Measurements from ENCODE around the gene CRTAC1. TPM values are rescaled to one million over a fixed set of nuclear protein-coding genes. Genes with fewer than 3 reads are reported as not detected.
A peak's percentile ranks its signal among the peaks of the same experiment; 100 is the strongest.

Gene CRTAC1
- total and polyA plus RNA-seq, 12 donors, result 0.09 to 1.4 (median 0.48) TPM; not detected in 4

GRCh38 chr10:97999923-98000248 is 30.5 kb downstream of the CRTAC1 start:
- no peak for TF ChIP-seq POLR2A (IDR thresholded peaks at IDR 0.05)
- no peak for TF ChIP-seq CTCF (IDR thresholded peaks at IDR 0.05)
- Histone ChIP-seq H3K4me3 (no peak overlapping the region), H3K4me1 (replicated peaks in 1 of 2) (no peaks in the 10 kb centered on the region), H3K36me3 (replicated peaks in 1 of 2) (no peaks in the 10 kb centered on the region), H3K9me3 (replicated peaks in 1 of 3) (no peaks in the 10 kb centered on the region), H3K27ac (no peak overlapping the region), H3K27me3 (no peaks in the 10 kb centered on the region)
- DNase-seq, result no peak
- whole genome bisulfite sequencing, 4 donors, result 74 to 83% (median 77%) methylated on average over 2 of the region's 2 CpGs
- intact Hi-C loops (cut with DNase I), result no loop called here

GRCh38 chr10:97999066-97999922 is 31.1 kb downstream of the CRTAC1 start:
- H3K27me3 ChIP-seq, result no peaks in the 10 kb centered on the region
- H3K9me3 ChIP-seq (replicated peaks in 1 of 3), result no peaks in the 10 kb centered on the region
- no peak overlapping the region for H3K4me3 ChIP-seq
- 65 to 81% (median 76%) methylated on average over 7 to 10 of the region's 10 CpGs for WGBS, 4 donors
- TF ChIP-seq CTCF (IDR thresholded peaks at IDR 0.05) (no peak), POLR2A (IDR thresholded peaks at IDR 0.05) (no peak)
- H3K36me3 ChIP-seq (replicated peaks in 1 of 2), result no peaks in the 10 kb centered on the region
- intact Hi-C loops (cut with DNase I), result no loop called here
- H3K27ac ChIP-seq, result no peak overlapping the region
- H3K4me1 ChIP-seq (replicated peaks in 1 of 2), result no peaks in the 10 kb centered on the region
- DNase-seq, result no peak

GRCh38 chr10:97991871-97992270 is 38.5 kb downstream of the CRTAC1 start:
- no peak for TF ChIP-seq POLR2A (IDR thresholded peaks at IDR 0.05)
- no peak for TF ChIP-seq CTCF (IDR thresholded peaks at IDR 0.05)
- H3K27me3 ChIP-seq, result no peaks in the 10 kb centered on the region
- no peaks in the 10 kb centered on the region for H3K36me3 ChIP-seq (replicated peaks in 1 of 2)
- H3K9me3 ChIP-seq (replicated peaks in 1 of 3), result no peaks in the 10 kb centered on the region
- no peak overlapping the region for H3K27ac ChIP-seq
- WGBS, 4 donors, result 0 to 40% (median 17%) methylated on average over 2 of the region's 2 CpGs
- H3K4me3 ChIP-seq, result no peak overlapping the region
- intact Hi-C loops (cut with DNase I), result no loop called here
- no peaks in the 10 kb centered on the region for H3K4me1 ChIP-seq (replicated peaks in 1 of 2)
- peak in 2 of 7 donors; percentile 14 to 17 for DNase-seq

DNA sequence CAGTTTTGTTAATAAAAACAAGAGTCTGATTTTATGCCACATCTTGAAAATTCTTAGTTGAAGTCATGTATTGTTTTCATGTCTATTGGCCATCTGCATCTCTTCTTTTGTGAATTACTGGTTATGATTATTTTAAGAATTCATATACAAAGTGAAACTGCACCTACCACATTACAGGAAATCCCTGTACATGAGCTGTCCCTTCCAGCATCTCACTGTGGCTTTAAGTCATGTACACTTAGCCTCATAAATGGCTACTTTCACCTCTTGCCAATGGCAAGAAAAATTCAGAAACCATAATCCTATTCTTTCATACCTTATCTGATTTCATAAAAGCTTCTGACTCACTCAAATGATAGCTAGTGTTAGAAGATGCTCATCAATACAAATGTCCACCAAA is 48.6 kb downstream of the CRTAC1 start:
- Histone ChIP-seq H3K4me1 (replicated peaks in 1 of 2) (no peaks in the 10 kb centered on the region), H3K27me3 (peaks cover 12% of the 10 kb centered on the region), H3K36me3 (replicated peaks in 1 of 2) (no peaks in the 10 kb centered on the region), H3K27ac (no peak overlapping the region), H3K4me3 (no peak overlapping the region), H3K9me3 (replicated peaks in 1 of 3) (no peaks in the 10 kb centered on the region)
- no peak for DNase-seq
- TF ChIP-seq CTCF (IDR thresholded peaks at IDR 0.05), result no peak
- no peak for TF ChIP-seq POLR2A (IDR thresholded peaks at IDR 0.05)
- intact Hi-C loops (cut with DNase I), result no loop called here
